Measurements from ENCODE around the gene SCYGR1. TPM values are rescaled to one million over a fixed set of nuclear protein-coding genes. Genes with fewer than 3 reads are reported as not detected.

SCYGR1 gene
- total RNA-seq, 1 experiment from 2014 or later = not detected

DNA sequence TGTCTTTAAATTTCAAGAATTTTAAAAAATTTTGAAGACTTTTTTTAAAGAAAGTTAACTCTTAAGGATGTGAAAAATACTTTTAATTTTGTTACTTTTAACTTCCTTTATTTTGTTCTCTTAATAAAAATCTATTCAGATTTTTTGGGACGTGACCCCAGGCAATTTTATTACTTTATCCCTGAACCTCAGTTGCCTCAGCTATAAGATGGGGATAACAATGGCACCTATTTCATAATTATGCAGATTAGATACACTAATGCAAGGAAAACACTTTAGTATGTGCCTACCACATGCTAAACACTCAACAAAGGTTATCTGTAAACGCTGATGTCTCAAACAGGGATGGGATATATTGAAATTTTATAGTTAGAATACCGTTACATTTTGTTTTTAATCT is 1.5 kb upstream of the SCYGR1 start:
- DNase-seq = no peak
- POLR2A ChIA-PET = no interaction called here
- no peak overlapping the region for H3K27ac Mint-ChIP-seq (ENCODE audit: unreplicated experiment)
- Histone ChIP-seq H3K36me3 (ENCODE audit: control insufficient read depth, insufficient read depth, low read length) (no peaks in the 10 kb centered on the region), H3K4me3 (ENCODE audit: low read depth, low read length) (no peak overlapping the region), H3K9me3 (no peaks in the 10 kb centered on the region), H3K4me1 (peaks cover 17% of the 10 kb centered on the region), H3K27me3 (replicated peaks; ENCODE audit: control insufficient read depth, insufficient read depth, low read length) (no peaks in the 10 kb centered on the region)
- H3K4me1 Mint-ChIP-seq (ENCODE audit: low read depth, unreplicated experiment) = peaks cover 14% of the 10 kb centered on the region
- H3K9me3 Mint-ChIP-seq (ENCODE audit: unreplicated experiment) = no peaks in the 10 kb centered on the region
- TF ChIP-seq, protein P1, sequence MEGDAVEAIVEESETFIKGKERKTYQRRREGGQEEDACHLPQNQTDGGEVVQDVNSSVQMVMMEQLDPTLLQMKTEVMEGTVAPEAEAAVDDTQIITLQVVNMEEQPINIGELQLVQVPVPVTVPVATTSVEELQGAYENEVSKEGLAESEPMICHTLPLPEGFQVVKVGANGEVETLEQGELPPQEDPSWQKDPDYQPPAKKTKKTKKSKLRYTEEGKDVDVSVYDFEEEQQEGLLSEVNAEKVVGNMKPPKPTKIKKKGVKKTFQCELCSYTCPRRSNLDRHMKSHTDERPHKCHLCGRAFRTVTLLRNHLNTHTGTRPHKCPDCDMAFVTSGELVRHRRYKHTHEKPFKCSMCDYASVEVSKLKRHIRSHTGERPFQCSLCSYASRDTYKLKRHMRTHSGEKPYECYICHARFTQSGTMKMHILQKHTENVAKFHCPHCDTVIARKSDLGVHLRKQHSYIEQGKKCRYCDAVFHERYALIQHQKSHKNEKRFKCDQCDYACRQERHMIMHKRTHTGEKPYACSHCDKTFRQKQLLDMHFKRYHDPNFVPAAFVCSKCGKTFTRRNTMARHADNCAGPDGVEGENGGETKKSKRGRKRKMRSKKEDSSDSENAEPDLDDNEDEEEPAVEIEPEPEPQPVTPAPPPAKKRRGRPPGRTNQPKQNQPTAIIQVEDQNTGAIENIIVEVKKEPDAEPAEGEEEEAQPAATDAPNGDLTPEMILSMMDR (IDR thresholded peaks at IDR 0.05; ENCODE audit: insufficient read depth in 1 of 2, low read depth in 1 of 2, low read length in 1 of 2, severe bottlenecking in 1 of 2, unreplicated experiment in 1 of 2) = no peak
- CTCF ChIA-PET = no interaction called here
- H3K36me3 Mint-ChIP-seq (ENCODE audit: insufficient read depth, unreplicated experiment) = no peaks in the 10 kb centered on the region
- no peaks in the 10 kb centered on the region for H3K27me3 Mint-ChIP-seq (ENCODE audit: insufficient read depth, unreplicated experiment)
- intact Hi-C loops (cut with micrococcal nuclease; ENCODE audit: unreplicated experiment) = no loop called here
- no peak overlapping the region for H3K4me3 Mint-ChIP-seq (ENCODE audit: unreplicated experiment)
- BruUV-seq (replicated peaks) = no TSS peak

DNA sequence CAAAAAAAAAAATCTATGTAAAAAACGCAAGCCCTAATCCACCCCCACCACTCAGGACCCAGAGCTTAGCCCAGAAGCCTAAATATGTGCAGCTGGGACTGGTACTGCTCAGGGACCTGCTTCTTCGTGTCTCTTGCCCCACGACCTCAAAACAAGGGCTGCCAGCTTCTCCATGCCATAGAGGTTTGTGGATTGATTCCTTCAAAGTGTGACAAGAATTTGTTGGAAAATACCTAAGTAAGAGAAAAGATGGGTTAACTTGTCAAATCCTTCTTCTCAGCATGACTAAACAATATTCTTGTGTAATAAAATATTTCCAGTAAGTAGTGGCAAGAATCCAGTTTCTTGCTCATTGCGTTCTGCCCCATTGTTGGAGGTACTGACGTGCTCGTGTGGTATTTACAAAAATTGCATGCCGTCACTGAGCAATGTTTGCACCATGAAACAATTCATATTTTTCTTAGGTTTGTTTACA is 825 bp upstream of the SCYGR1 start:
- intact Hi-C loops (cut with micrococcal nuclease; ENCODE audit: unreplicated experiment) = no loop called here
- H3K27me3 Mint-ChIP-seq (ENCODE audit: insufficient read depth, unreplicated experiment) = no peaks in the 10 kb centered on the region
- peaks cover 19% of the 10 kb centered on the region for H3K4me1 ChIP-seq
- no peaks in the 10 kb centered on the region for H3K9me3 ChIP-seq
- ChIA-PET POLR2A (no interaction called here), CTCF (no interaction called here)
- H3K27me3 ChIP-seq (replicated peaks; ENCODE audit: control insufficient read depth, insufficient read depth, low read length) = no peaks in the 10 kb centered on the region
- H3K36me3 Mint-ChIP-seq (ENCODE audit: insufficient read depth, unreplicated experiment) = no peaks in the 10 kb centered on the region
- DNase-seq = no peak
- peaks cover 14% of the 10 kb centered on the region for H3K4me1 Mint-ChIP-seq (ENCODE audit: low read depth, unreplicated experiment)
- no peaks in the 10 kb centered on the region for H3K9me3 Mint-ChIP-seq (ENCODE audit: unreplicated experiment)
- no peak overlapping the region for H3K27ac Mint-ChIP-seq (ENCODE audit: unreplicated experiment)
- BruUV-seq (replicated peaks) = no TSS peak
- TF ChIP-seq, protein P1 (IDR thresholded peaks at IDR 0.05; ENCODE audit: insufficient read depth in 1 of 2, low read depth in 1 of 2, low read length in 1 of 2, severe bottlenecking in 1 of 2, unreplicated experiment in 1 of 2) = no peak
- no peak overlapping the region for H3K4me3 Mint-ChIP-seq (ENCODE audit: unreplicated experiment)
- H3K4me3 ChIP-seq (ENCODE audit: low read depth, low read length) = no peak overlapping the region
- H3K36me3 ChIP-seq (ENCODE audit: control insufficient read depth, insufficient read depth, low read length) = no peaks in the 10 kb centered on the region

DNA sequence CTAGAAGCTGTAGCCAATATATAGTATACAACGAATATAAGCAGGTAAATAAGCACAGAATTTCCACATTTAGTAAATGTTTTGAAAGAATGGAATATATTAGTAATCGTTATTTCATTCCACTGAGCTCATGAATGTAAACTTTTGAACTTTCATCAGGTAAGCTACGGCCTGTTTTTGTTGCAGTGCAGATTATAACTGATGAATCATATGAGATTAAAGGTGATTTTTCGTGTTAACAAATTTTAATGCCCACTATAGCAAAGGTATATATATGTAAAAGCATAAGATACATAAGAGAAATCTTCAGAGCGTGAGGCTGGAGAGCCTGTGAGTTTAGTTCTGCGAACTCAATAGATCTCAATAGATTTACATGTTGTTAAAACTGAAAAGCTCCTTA is 1.1 kb downstream of the SCYGR1 start:
- BruUV-seq (replicated peaks) = no TSS peak
- H3K4me3 Mint-ChIP-seq (ENCODE audit: unreplicated experiment) = no peak overlapping the region
- Histone ChIP-seq H3K9me3 (no peaks in the 10 kb centered on the region), H3K4me3 (ENCODE audit: low read depth, low read length) (no peak overlapping the region), H3K36me3 (ENCODE audit: control insufficient read depth, insufficient read depth, low read length) (no peaks in the 10 kb centered on the region), H3K27me3 (replicated peaks; ENCODE audit: control insufficient read depth, insufficient read depth, low read length) (no peaks in the 10 kb centered on the region), H3K4me1 (peaks cover 17% of the 10 kb centered on the region)
- ChIA-PET CTCF (interaction anchor here (1.3 kb wide), 1 partner anchor 148 kb away, joined by 3 read pairs; no protein-coding TSS in a partner anchor), POLR2A (no interaction called here)
- H3K36me3 Mint-ChIP-seq (ENCODE audit: insufficient read depth, unreplicated experiment) = no peaks in the 10 kb centered on the region
- no peaks in the 10 kb centered on the region for H3K9me3 Mint-ChIP-seq (ENCODE audit: unreplicated experiment)
- H3K27ac Mint-ChIP-seq (ENCODE audit: unreplicated experiment) = no peak overlapping the region
- no peak for DNase-seq
- H3K4me1 Mint-ChIP-seq (ENCODE audit: low read depth, unreplicated experiment) = peaks cover 11% of the 10 kb centered on the region
- TF ChIP-seq, protein P1 (IDR thresholded peaks at IDR 0.05; ENCODE audit: insufficient read depth in 1 of 2, low read depth in 1 of 2, low read length in 1 of 2, severe bottlenecking in 1 of 2, unreplicated experiment in 1 of 2) = no peak
- intact Hi-C loops (cut with micrococcal nuclease; ENCODE audit: unreplicated experiment) = no loop called here
- no peaks in the 10 kb centered on the region for H3K27me3 Mint-ChIP-seq (ENCODE audit: insufficient read depth, unreplicated experiment)
